CD4-positive, alpha-beta T cell treated with Interferon alpha-2 for 1 hour (primary cell): ENCODE results near the gene FYCO1.
A peak's percentile ranks its signal among the peaks of the same experiment; 100 is the strongest.
"Not testable (repeated sequence)": the region's sequence is repeated elsewhere in the genome, so short reads cannot be mapped to it uniquely, and the experiment has no call there.

Experiments
- DNase-seq, 2 donors: peaks; one replicate each; pipeline ENCODE4 v3.0.0-alpha.2; 2020 to 2022

FYCO1 gene

GRCh38 chr3:46008058-46008457 is 12.4 kb upstream of the FYCO1 start:
- DNase-seq: no peak

DNA sequence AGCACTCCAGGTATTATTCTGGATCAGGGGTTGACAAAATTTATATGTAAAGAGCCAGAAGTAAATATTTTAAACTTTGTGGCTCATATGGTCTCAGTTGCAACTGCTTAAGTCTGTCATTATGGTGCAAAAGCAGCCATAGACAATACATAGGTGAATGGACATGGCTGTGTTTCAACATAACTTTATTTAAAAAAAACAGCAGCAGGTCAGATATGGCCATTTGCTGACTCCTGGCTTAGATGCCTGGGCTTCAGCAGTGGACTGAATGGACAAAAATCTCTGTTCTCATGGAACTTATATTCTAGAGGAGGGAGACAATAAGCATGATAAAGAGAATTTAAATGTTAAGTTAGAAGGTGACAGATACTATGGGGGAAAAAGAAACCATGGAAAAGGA is 11.7 kb upstream of the FYCO1 start:
- no peak for DNase-seq

GRCh38 chr3:46006238-46007032 is 10.8 kb upstream of the FYCO1 start:
- no peak for DNase-seq

DNA sequence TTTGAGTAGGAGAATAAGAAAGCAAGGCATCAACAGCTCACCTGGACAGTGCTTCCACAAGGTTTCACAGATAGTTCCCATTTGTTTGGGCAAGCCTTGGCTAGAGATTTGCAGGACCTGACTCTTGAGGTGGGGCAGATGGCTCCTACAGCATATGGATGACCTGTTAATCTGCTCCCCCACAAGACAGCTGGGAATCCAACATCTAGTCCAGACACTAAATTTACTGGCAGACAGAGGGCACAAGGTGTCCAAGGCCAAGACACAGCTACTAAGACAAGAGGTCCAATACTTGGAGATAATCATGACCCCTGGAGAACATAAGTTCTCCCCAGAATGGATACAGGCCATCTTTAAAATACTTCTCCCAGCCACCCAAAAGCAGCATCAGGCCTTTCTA is 8.1 kb upstream of the FYCO1 start:
- DNase-seq: not testable (repeated sequence)

- no peak for DNase-seq
Measured at GRCh38 chr3:46001178-46001577, 5.6 kb upstream of the FYCO1 start.

GRCh38 chr3:45997942-45998341 is 2.3 kb upstream of the FYCO1 start:
- no peak for DNase-seq

GRCh38 chr3:45997499-45997898 is 1.9 kb upstream of the FYCO1 start:
- DNase-seq: not testable (repeated sequence)

GRCh38 chr3:45994419-45995235 is 997 bp downstream of the FYCO1 start:
- DNase-seq: peak; percentile 54 to 75

DNA sequence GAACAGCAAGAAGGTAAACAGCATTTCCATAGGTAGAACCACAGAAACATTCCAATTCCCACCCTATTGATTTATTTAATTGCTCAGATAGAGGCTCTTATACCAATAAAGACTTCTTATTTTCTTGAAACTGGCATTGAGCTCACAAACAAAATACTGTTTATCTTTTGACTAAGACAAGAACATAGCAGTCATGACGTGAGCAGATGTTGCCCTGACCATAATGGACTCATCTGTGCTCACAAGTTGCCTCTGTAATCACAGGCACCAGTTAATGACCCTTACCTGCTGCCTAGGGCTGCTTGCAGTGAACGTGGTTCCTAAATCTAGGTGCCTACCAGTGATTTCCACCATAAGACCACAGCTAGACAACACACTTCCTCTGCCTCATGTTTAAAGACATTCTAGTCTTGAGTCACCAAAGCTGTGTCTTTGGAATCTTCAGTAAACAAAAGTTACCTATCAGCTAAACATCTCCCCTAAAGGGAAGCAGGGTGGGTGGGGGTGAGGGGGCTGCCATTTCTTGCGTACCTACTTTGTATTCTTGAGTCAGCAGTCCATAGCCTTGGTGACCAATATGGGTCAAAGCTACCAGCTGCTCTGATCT is 2.1 kb downstream of the FYCO1 start:
- DNase-seq: peak in 1 of 2 donors; percentile 48

DNA sequence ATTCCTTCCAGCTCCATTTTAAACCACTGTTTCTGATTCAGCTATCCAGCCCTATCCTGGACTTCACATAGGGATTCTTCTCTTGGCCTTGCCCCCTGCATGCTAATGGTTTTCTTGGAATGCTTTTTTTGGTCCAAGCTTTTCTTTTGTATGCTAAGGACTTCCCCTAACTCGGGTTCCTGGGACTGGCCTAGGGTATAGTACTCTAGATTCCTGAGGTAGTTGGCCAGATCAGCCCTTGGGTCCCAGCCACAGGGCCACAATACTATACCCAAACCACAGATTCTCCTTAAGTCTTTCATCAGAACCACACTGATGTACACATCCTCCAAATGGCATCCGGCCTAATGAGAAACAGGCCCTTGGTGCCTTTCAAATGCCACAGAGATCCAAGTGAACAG is 2.8 kb downstream of the FYCO1 start:
- DNase-seq: peak in 1 of 2 donors; percentile 26

- no peak for DNase-seq
Measured at GRCh38 chr3:45992133-45992729, 3.4 kb downstream of the FYCO1 start.

GRCh38 chr3:45991341-45991740 is 4.3 kb downstream of the FYCO1 start:
- DNase-seq: no peak

DNA sequence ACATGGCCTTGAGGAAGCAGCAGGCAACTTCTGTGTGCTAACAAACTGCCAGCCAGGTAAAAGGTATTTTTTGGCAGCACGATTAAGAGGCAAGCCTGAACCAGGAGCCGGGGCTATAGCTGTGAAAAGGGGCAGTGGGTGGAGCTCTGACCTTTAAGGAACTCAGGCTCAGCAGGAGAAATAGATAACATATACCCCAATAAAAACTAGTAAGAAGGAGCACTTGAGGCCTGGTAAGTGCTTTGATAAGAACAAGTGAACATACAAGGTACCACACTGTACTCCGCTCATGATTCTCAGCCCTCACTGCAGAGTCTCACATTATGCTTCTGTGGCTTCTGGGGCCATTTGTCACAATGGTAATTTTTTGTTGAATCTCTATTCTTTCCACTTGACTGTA is 5.4 kb downstream of the FYCO1 start:
- DNase-seq: no peak

DNA sequence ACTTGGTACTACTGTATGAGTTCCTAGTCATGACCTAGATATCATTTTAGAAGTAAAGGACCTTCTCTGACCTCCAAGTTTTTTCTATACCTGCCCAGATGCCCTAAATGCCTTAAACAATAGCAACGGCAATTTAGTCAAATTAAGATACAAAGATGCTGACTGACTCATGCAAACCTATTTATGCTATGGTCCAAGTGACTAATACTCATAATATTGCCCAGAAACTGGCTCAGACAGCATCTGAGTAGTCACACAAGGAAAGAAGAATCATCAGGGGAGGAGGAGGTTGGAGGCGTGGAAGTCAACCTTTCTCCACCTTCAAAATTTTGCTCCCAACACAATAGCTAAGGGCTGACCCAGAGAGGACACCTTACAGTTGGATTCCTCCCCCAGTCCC is 6.8 kb downstream of the FYCO1 start:
- no peak for DNase-seq

- DNase-seq: no peak
Measured at GRCh38 chr3:45988362-45988761, 7.3 kb downstream of the FYCO1 start.

DNA sequence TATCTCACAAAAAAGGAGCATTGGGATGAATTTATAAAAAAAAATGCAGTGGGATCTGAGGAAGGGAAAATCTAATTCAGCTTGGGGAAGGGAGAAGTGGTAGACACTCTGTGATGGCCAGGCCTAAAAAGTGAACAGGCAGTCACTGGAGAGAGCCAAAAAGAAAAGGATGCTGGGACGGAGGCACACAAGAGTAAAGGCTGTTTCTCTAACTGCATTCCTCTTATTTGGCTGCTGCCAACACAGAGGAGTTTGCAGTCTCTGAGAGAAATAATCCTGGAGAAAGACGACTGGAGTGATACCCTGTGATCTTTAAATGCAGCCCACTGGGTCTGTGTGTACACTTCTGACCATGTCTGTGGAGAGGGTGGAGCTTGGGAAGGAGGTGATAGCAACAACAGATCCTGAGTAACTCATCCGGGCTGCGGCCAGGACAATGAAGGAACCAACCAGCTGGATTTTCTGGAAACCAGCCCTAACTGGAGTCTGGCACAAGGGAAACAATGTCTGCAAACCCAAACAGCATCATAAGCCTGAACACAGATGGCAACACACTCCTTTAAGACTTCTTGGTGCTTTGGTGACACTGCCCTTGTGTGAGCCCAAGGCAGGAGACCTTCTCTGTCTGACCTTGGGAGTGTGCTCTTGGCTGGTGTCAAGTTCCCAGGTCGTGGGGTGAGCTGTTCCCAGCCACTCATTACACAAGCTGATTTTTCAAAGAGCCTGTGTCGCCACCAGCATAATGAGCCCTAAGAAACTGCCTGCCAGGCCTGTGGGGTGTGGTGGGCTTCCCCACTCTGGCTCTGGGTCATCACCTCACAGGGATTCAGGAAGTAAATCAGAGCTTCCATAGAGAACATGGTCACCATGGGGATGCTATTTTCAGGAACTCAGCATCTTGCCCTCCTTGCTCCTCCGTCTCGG is 8.0 kb downstream of the FYCO1 start:
- no peak for DNase-seq

DNA sequence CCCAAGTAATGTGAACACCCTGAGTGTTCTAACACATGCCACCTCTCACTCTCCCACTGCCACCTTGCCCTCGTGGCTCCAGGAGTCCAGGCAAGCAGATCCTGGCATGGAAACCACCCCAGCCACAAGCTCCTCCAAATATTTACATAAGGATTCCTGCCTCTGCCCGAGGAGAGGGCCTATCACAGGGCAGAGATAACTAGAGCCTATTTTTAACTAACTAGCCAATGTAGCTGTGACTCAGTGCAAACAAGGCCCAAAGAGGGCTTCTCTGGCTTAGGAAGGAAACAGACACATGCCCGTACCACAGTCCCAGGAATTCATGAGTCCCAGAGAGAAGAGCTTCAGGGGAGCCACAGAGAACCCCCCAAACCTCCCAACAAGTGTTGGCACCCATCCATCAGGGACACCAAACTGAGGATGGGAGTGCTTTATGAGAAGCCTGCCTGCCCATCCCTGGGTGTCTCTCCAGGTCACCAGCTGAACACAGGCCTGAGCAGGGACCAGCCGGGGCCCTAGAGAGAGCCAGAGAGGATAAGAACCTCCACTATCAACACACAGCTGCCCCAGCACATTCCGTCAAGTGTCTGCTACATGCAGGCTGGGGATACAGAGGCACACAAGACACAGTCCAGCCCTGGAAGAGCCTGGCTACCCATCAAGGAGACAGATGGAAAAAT is 9.2 kb downstream of the FYCO1 start:
- no peak for DNase-seq

- DNase-seq: no peak
Measured at GRCh38 chr3:45985532-45986302, 9.9 kb downstream of the FYCO1 start.

- no peak for DNase-seq
Measured at GRCh38 chr3:45984331-45985312, 11.0 kb downstream of the FYCO1 start.

DNA sequence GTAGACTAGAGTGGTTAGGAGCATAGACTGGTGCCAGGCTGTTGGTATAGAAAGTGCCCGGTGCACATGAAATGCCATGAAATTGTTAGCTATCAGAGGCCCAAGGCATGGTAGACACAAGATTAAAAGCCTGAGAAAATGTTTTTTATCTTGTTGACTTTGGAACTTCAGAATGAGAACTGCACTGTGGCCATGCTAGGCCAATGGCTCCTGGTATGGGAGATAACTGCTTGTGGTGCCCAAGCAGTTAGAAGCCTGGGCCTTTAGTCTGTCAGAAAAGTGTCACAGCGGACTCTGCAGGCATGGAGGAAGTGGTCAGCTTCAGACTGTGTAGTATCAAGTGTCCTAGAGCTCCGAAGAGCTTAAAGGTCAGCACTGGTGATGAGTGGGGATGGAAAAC is 11.9 kb downstream of the FYCO1 start:
- DNase-seq: no peak
